Adipocyte (in vitro differentiated cells): ENCODE measurements around the gene TMEM11.
"Not testable (repeated sequence)": the region's sequence is repeated elsewhere in the genome, so short reads cannot be mapped to it uniquely, and the experiment has no call there.

Experiments
- DNase-seq: peaks from one replicate; pipeline ENCODE4 v3.0.0-alpha.2; 2015; ENCODE audit warnings: low read depth
- H3K27me3 ChIP-seq: replicated peaks from 2 replicates; pipeline ENCODE4 v1.7.0; 2013; ENCODE audit warnings: mild to moderate bottlenecking, low read length, moderate library complexity; ENCODE audit not compliant: control insufficient read depth, insufficient read depth
- H3K36me3 ChIP-seq: 2 replicates; pipeline ENCODE4 v1.7.0; 2013; ENCODE audit warnings: low read length, mild to moderate bottlenecking, moderate library complexity; ENCODE audit not compliant: control insufficient read depth, insufficient read depth, severe bottlenecking
- H3K4me1 ChIP-seq: 2 replicates; pipeline ENCODE4 v1.7.0; 2013; ENCODE audit warnings: mild to moderate bottlenecking, low read length, moderate library complexity; ENCODE audit not compliant: control insufficient read depth, insufficient read depth
- H3K4me3 ChIP-seq: 2 replicates; pipeline ENCODE4 v1.7.0; 2013; ENCODE audit warnings: mild to moderate bottlenecking, low read length, moderate library complexity
- H3K9ac ChIP-seq: 2 replicates; pipeline ENCODE4 v1.7.0; 2013; ENCODE audit warnings: mild to moderate bottlenecking, low read length, moderate library complexity
- H3K9me3 ChIP-seq: 2 replicates; pipeline ENCODE4 v1.7.0; 2013; ENCODE audit warnings: mild to moderate bottlenecking, low read length, moderate library complexity; ENCODE audit not compliant: control insufficient read depth

Gene TMEM11

DNA sequence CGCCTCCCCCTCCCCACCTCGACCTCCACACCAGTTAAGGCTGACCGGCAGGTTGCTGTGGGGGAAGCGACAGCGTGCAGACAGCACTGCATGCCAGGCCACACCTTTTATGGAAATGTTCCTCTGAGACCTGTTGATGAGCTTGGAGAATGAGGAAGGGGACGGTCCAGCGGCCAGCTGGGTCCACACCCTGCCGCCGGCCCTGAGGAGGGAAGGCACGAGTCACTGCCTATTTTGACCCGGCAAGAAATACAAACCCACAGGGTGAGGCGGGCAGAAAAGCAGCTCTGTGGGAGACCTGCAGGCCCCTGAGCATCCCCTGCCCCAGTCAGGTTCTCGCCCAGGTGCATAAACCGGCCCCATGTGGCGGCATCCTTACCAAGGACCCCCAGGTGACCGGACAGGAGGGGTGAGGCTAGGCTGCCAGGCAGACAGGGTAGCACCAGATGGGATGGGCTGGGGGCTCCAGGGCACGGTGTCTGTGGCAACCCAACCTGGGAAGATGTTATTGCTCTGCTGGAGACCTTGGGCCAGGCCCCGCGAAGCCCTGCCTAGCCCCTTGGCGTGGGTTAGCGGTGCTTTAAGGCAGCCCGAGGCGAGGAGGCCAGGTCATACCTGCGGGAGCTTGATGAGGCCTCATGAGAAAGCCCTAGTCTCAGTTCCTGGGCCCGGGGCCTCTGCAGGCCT, 26.6 kb upstream of the TMEM11 start:
- peaks cover 8% of the 10 kb centered on the region for H3K4me1 ChIP-seq
- H3K27me3 ChIP-seq: no peaks in the 10 kb centered on the region
- no peak for DNase-seq
- H3K9me3 ChIP-seq: no peaks in the 10 kb centered on the region
- no peak overlapping the region for H3K4me3 ChIP-seq
- no peak overlapping the region for H3K9ac ChIP-seq
- H3K36me3 ChIP-seq: peaks cover 9% of the 10 kb centered on the region

GRCh38 chr17:21239680-21240368, 25.9 kb upstream of the TMEM11 start:
- Histone ChIP-seq H3K36me3 (peaks cover 9% of the 10 kb centered on the region), H3K4me1 (peaks cover 8% of the 10 kb centered on the region), H3K9ac (no peak overlapping the region), H3K27me3 (no peaks in the 10 kb centered on the region), H3K9me3 (no peaks in the 10 kb centered on the region), H3K4me3 (no peak overlapping the region)
- DNase-seq: peak; percentile 49

GRCh38 chr17:21235921-21236320, 22.0 kb upstream of the TMEM11 start:
- no peak overlapping the region for H3K9ac ChIP-seq
- peaks cover 15% of the 10 kb centered on the region for H3K4me1 ChIP-seq
- no peak for DNase-seq
- H3K27me3 ChIP-seq: no peaks in the 10 kb centered on the region
- no peak overlapping the region for H3K4me3 ChIP-seq
- no peaks in the 10 kb centered on the region for H3K9me3 ChIP-seq
- no peaks in the 10 kb centered on the region for H3K36me3 ChIP-seq

DNA sequence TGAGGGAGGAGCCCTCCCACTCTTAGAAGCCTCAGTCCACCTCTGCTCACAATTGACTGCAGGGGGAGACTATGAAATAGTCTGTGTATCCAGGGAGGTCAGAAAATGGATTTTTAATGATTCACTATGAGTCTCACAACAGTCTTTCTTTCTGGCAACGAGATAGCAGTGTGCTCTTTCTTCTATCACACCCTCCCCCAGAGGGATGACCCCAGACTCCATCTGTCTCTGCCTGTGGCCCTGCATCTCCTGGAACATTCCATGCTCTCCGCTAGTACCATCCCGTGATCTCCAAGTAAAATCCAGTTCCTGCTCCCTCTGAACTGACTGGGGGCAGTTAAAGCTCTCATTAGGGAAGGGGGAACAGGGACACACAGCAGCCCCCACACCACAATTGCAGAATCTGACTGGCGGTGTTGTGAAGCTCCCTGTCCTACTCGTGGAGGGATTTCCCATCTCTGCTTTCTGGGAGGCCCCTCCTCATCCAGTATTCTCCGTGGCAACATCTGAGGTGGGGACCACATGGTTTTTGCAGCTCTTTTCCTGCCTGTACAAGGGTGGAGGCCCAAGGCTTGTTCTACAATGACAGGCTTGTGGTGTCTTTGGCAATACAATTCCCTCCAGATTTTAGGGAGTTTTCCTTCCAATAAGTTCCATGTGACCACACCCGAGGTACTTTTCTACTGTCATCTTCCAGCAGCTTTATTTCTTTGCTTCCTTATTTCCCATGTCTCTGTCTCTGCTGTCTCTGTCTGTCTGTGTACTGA, 19.8 kb upstream of the TMEM11 start:
- Histone ChIP-seq H3K36me3 (no peaks in the 10 kb centered on the region), H3K4me3 (peak overlapping the region; percentile 35), H3K4me1 (peaks cover 15% of the 10 kb centered on the region), H3K9me3 (no peaks in the 10 kb centered on the region), H3K9ac (peak overlapping the region; percentile 60), H3K27me3 (no peaks in the 10 kb centered on the region)
- no peak for DNase-seq

DNA sequence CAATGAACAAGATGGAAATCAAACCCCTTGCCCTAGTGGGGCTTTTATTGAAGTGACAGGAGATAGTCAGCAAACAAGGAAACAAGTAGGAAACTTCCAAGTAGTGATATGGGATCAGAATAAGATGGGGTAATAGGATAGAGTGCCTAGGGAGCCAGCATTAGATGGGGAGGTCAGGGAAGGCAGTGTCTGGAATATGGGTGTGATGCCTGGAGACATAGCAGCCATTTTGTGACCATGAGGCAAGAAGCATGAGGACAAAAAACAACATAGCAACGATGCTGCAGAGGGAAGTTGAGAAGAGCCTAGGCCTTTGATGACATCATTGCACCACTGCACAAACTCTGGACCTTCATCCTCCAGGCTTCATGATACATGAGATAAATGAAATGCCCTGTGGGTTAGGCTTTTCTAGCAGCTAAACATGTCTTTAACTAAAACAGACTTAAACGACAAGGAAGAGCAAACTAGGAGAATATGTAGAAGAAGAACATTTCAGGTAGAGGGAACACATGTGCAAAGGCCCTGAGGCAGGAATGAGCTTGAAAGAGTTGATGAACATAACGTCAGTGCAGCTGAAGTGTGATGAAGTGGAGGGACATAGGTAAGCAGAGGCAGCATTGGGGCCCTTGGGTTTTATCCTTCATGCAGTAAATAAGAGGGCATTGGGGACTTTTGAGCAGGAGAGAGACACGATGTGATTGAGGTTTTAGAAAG, 18.2 kb upstream of the TMEM11 start:
- H3K4me1 ChIP-seq: peaks cover 15% of the 10 kb centered on the region
- H3K27me3 ChIP-seq: no peaks in the 10 kb centered on the region
- no peaks in the 10 kb centered on the region for H3K9me3 ChIP-seq
- H3K9ac ChIP-seq: no peak overlapping the region
- no peak for DNase-seq
- no peak overlapping the region for H3K4me3 ChIP-seq
- no peaks in the 10 kb centered on the region for H3K36me3 ChIP-seq

DNA sequence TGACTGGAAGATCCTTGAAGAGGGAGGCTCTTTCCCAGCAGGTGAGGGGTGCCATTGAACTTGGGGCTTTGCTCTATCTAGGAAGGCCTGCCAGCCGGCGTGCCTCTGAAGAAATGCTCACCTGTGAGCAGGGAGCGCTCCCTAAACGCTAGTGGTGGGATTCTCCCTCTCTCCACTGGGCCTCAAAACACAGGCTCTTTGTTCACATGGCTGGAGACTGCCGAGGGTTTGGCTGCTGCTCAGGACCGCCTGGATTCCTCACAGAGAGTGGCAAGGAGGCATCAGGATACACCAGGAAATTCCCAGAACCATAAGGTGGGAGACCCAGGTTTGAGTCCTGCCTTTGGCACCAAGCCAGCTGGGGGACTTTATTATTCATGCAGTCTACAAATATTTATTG, 17.6 kb upstream of the TMEM11 start:
- Histone ChIP-seq H3K27me3 (no peaks in the 10 kb centered on the region), H3K9me3 (no peaks in the 10 kb centered on the region), H3K36me3 (no peaks in the 10 kb centered on the region), H3K9ac (no peak overlapping the region), H3K4me1 (peaks cover 15% of the 10 kb centered on the region), H3K4me3 (no peak overlapping the region)
- no peak for DNase-seq

GRCh38 chr17:21228845-21229244, 14.9 kb upstream of the TMEM11 start:
- Histone ChIP-seq H3K4me3 (no peak overlapping the region), H3K9ac (no peak overlapping the region), H3K4me1 (peaks cover 8% of the 10 kb centered on the region), H3K36me3 (no peaks in the 10 kb centered on the region), H3K9me3 (no peaks in the 10 kb centered on the region), H3K27me3 (no peaks in the 10 kb centered on the region)
- no peak for DNase-seq

GRCh38 chr17:21228111-21228510, 14.2 kb upstream of the TMEM11 start:
- Histone ChIP-seq H3K36me3 (no peaks in the 10 kb centered on the region), H3K9ac (no peak overlapping the region)

DNA sequence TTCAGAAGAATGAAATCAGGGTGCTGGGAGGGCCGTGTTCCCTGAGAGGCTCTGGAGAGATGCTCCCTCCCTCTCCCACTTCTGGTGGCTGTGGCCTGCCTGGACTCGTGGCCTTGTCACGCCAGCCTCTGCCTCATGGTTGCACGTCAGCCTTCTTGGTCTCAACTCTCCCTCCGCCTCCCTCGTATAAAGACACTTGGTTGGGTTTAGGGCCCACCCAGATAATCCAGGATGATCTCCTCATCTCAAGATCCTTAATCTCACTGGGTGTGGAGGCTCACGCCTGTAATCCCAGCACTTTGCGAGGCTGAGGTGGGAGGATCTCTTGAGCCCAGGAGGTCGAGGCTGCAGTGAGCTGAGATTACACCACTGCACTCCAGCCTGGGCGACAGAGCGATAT, 13.3 kb upstream of the TMEM11 start:
- H3K27me3 ChIP-seq, H3K4me1 ChIP-seq, H3K36me3 ChIP-seq, H3K9ac ChIP-seq, DNase-seq, H3K9me3 ChIP-seq, H3K4me3 ChIP-seq: not testable (repeated sequence)

More at GRCh38 chr17:21228111-21228510, 14.2 kb upstream of the TMEM11 start:
- no peak for DNase-seq
- no peak overlapping the region for H3K4me3 ChIP-seq
- no peaks in the 10 kb centered on the region for H3K9me3 ChIP-seq
- no peaks in the 10 kb centered on the region for H3K27me3 ChIP-seq
- H3K4me1 ChIP-seq: peaks cover under 1% of the 10 kb centered on the region

- H3K36me3 ChIP-seq: peaks cover 12% of the 10 kb centered on the region
- no peak overlapping the region for H3K9ac ChIP-seq
- no peaks in the 10 kb centered on the region for H3K27me3 ChIP-seq
- H3K9me3 ChIP-seq: no peaks in the 10 kb centered on the region
- no peak overlapping the region for H3K4me3 ChIP-seq
- H3K4me1 ChIP-seq: no peaks in the 10 kb centered on the region
- DNase-seq: no peak
Measured at GRCh38 chr17:21223086-21223485, 9.1 kb upstream of the TMEM11 start.

DNA sequence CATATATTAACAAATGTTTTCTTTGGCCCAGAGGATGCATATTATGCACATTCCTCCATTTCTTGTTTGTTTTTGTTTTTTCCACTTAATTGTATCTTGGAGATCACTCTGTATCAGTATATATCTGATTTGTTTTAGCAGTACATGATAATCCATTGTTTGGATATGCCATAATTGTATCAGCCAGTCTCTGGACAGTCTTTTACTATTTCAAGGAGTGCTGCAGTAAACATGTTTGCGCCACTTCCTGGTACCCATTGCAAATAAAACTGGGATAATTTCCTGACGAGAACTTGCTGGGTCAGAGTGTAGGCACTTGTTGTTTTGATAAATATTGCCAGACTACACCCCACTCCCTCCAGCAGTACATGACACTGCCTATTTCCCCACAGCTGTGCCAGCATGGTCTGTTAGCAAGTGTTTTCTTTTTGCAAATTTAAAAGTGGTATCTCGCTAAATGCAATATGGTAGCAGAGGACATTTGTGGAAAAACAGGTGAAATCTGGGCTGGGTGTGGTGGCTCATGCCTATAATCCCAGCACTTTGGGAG, 4.9 kb upstream of the TMEM11 start:
- H3K9ac ChIP-seq: no peak overlapping the region
- DNase-seq: no peak

More for the DNA sequence above, 4.9 kb upstream of the TMEM11 start:
- Histone ChIP-seq H3K36me3 (peaks cover 12% of the 10 kb centered on the region), H3K4me3 (no peak overlapping the region), H3K4me1 (peaks cover 16% of the 10 kb centered on the region), H3K27me3 (no peaks in the 10 kb centered on the region), H3K9me3 (no peaks in the 10 kb centered on the region)
